ENCODE results near the gene PRKAR2B. TPM values are rescaled to one million over a fixed set of nuclear protein-coding genes. Genes with fewer than 3 reads are reported as not detected.

Gene PRKAR2B
- total and polyA plus RNA-seq, 8 donors, result 4.3 to 15.0 (median 11.9) TPM

- TF ChIP-seq CTCF (IDR thresholded peaks at IDR 0.05), result no peak
- DNase-seq (no peak), ATAC-seq (no peak)
- H3K4me3 ChIP-seq, result no peak overlapping the region
- H3K27me3 ChIP-seq, result no peaks in the 10 kb centered on the region
- peaks cover 0 to 4% of the 10 kb centered on the region in 2 donors for H3K4me1 ChIP-seq
- H3K27ac ChIP-seq, result no peak overlapping the region
- peaks cover 0 to 58% of the 10 kb centered on the region in 2 donors for H3K36me3 ChIP-seq
- H3K9me3 ChIP-seq, result peaks cover 0 to 11% of the 10 kb centered on the region in 2 donors
- intact Hi-C loops (cut with DNase I), result no loop called here
These were observed 165.1 kb downstream of the PRKAR2B start for GRCh38 chr7:107209565-107209964.

- no peak for DNase-seq
- no peak overlapping the region for H3K4me3 ChIP-seq
- H3K36me3 ChIP-seq, result peaks cover 0 to 50% of the 10 kb centered on the region in 2 donors
- H3K9me3 ChIP-seq, result peaks cover 0 to 11% of the 10 kb centered on the region in 2 donors
- ATAC-seq, result no peak
- no peak overlapping the region for H3K27ac ChIP-seq
- intact Hi-C loops (cut with DNase I), result no loop called here
- peaks cover 0 to 4% of the 10 kb centered on the region in 2 donors for H3K4me1 ChIP-seq
- TF ChIP-seq CTCF (IDR thresholded peaks at IDR 0.05), result no peak
- H3K27me3 ChIP-seq, result no peaks in the 10 kb centered on the region
These were observed 165.9 kb downstream of the PRKAR2B start for GRCh38 chr7:107210400-107210799.

Other genes with a start within 250 kb of the PRKAR2B start
- 10 to 100 TPM in 1 of 2 donors, 1 to 10 TPM in 1; 6.2 to 13.2 TPM for gene PIK3CG, start 179.4 kb upstream of the PRKAR2B start, total RNA-seq
- 1 to 10 TPM; 2.6 to 4.0 (median 3.3) TPM for gene PIK3CG, start 179.4 kb upstream of the PRKAR2B start, polyA plus RNA-seq (ENCODE audit: insufficient read length in 6 of 6)
- gene HBP1, start 124.3 kb downstream of the PRKAR2B start, total RNA-seq, result 10 to 100 TPM; 47.9 to 68.8 TPM
- gene HBP1, start 124.3 kb downstream of the PRKAR2B start, polyA plus RNA-seq (ENCODE audit: insufficient read length in 6 of 6), result 100 to 1,000 TPM; 113 to 181 (median 133) TPM